OCI-LY1 (cell line): ENCODE results near the gene SEC61A2.

Experiments
- CTCF ChIP-seq: fragments of 200-600 bp; sonication (generic), shearing (Covaris generic); IDR thresholded peaks from 2 replicates; pipeline ENCODE4 v1.5.1; 2017; ENCODE audit warnings: mild to moderate bottlenecking, antibody characterized with exemption, low read length, moderate library complexity, mixed read lengths
- EZH2 ChIP-seq: fragments of 200-600 bp; sonication (generic), shearing (Covaris generic); IDR thresholded peaks from 2 replicates; pipeline ENCODE4 v1.8.0; 2017; ENCODE audit warnings: borderline replicate concordance, mixed run types, mild to moderate bottlenecking, antibody characterized with exemption, low read length, moderate library complexity, mixed read lengths

DNA sequence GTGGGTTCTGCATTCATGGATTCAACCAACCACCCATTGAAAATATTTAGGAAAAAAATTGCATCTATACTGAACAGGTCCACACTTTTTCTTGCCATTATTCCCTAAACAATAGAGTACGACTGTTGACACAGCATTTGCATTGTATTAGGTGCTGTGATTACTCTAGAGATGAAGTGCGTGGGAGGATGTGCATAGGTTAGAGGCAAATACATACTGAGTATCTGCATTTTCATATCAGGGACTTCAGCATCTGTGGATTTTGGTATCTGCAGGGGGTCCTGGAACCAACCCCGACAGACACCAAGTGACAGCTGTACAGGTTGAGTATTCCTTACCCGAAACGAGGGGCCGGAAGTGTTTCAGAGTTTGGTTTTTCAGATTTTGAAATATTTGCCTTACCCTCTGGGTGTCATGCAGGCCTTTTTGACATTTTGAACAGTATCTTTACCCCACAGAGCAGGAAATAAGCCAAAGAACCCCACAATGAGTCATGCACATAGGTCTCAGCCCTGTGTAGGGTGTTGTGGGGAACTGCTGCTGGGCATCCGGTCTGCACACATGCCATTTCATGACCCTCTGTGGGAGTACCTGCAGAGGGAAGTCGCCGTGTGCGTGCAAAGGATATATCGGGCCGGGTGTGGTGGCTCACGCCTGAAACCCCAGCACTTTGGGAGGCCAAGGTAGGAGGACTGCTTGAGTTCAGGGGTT lies 51.7 kb downstream of the SEC61A2 start:
- TF ChIP-seq CTCF (no peak), EZH2 (no peak)
